PC-3 (cell line): ENCODE data around the gene CCSER1. TPM values are rescaled to one million over a fixed set of nuclear protein-coding genes. Genes with fewer than 3 reads are reported as not detected.
A peak's percentile ranks its signal among the peaks of the same experiment; 100 is the strongest.

Experiments
- ATAC-seq: fragments of 200-7000 bp; cut with Tn5 transposase; 2 replicates; pipeline ENCODE4 v1.9.1; 2020; ENCODE audit warnings: mild to moderate bottlenecking, moderate library complexity
- BruUV-seq: library from RNA; stranded (reverse); fragments of 400-500 nt; replicated peaks from 2 replicates; lab custom pipeline; 2021; lab: Mats Ljungman, UMichigan
- CTCF ChIA-PET: fragments of 300-600 bp; sonication (Branson Sonifier 250); formaldehyde crosslinking; loops from one replicate; lab custom pipeline; 2022; ENCODE audit warnings: antibody characterized with exemption; lab: Charles Lee
- POLR2A ChIA-PET: fragments of 300-600 bp; sonication (Branson Sonifier 250); formaldehyde crosslinking; loops from one replicate; lab custom pipeline; 2022; ENCODE audit warnings: antibody characterized with exemption; ENCODE audit not compliant: unreplicated experiment; lab: Charles Lee
- DNase-seq: peaks from one replicate; pipeline ENCODE4 v3.0.0-alpha.2; 2015
- H2AFZ ChIP-seq: fragments of 300-600 bp; sonication (generic); 2 replicates; pipeline ENCODE4 v1.6.0; 2016; ENCODE audit warnings: antibody characterized with exemption, low read length
- H3F3A ChIP-seq: fragments of 300-600 bp; sonication (generic); one replicate; pipeline ENCODE4 v1.6.0; 2017; ENCODE audit warnings: antibody characterized with exemption, low read length, control low read depth, mild to moderate bottlenecking; ENCODE audit not compliant: unreplicated experiment
- H3K27ac ChIP-seq: fragments of 300-600 bp; sonication (generic); 2 replicates; pipeline ENCODE4 v1.5.1; 2016; ENCODE audit warnings: mild to moderate bottlenecking, low read length
- H3K27me3 ChIP-seq: fragments of 300-600 bp; sonication (generic); 2 replicates; pipeline ENCODE4 v1.6.1; 2016; ENCODE audit warnings: low read length, mixed read lengths
- H3K36me3 ChIP-seq: fragments of 300-600 bp; sonication (generic); 2 replicates; pipeline ENCODE4 v1.6.1; 2016; ENCODE audit warnings: low read depth, mixed run types, low read length, mixed read lengths
- H3K4me1 ChIP-seq: fragments of 300-600 bp; sonication (generic); 2 replicates; pipeline ENCODE4 v1.5.1; 2016; ENCODE audit warnings: low read length; ENCODE audit not compliant: insufficient read depth
- H3K4me2 ChIP-seq: fragments of 300-600 bp; sonication (generic); 2 replicates; pipeline ENCODE4 v1.6.0; 2016; ENCODE audit warnings: low read length
- H3K4me3 ChIP-seq: fragments of 300-600 bp; sonication (generic); 2 replicates; pipeline ENCODE4 v1.5.1; 2016; ENCODE audit warnings: mild to moderate bottlenecking, low read length, mixed read lengths
- H3K79me2 ChIP-seq: fragments of 300-600 bp; sonication (generic); 2 replicates; pipeline ENCODE4 v1.6.1; 2017; ENCODE audit warnings: low read length, mixed read lengths
- H3K9ac ChIP-seq: fragments of 300-600 bp; sonication (generic); 2 replicates; pipeline ENCODE4 v1.6.0; 2016; ENCODE audit warnings: mild to moderate bottlenecking, low read length
- H3K9me2 ChIP-seq: fragments of 300-600 bp; sonication (generic); replicated peaks from 2 replicates; pipeline ENCODE4 v1.6.1; 2016; ENCODE audit warnings: mixed run types, low read length, mixed read lengths
- H3K9me3 ChIP-seq: fragments of 300-600 bp; sonication (generic); 2 replicates; pipeline ENCODE4 v1.6.1; 2016; ENCODE audit warnings: low read length, mixed read lengths
- H4K20me1 ChIP-seq: fragments of 300-600 bp; sonication (generic); 2 replicates; pipeline ENCODE4 v1.6.1; 2016; ENCODE audit warnings: low read length, mixed read lengths
- CTCF ChIP-seq: fragments of 300-600 bp; sonication (generic); conservative IDR thresholded peaks from 2 replicates; pipeline ENCODE4 v1.5.1; 2017; ENCODE audit warnings: antibody characterized with exemption, low read depth, mild to moderate bottlenecking, low read length
- EZH2 ChIP-seq: fragments of 300-600 bp; sonication (generic); IDR thresholded peaks from one replicate; pipeline ENCODE4 v1.6.1; 2017; ENCODE audit warnings: antibody characterized with exemption, mild to moderate bottlenecking, low read length; ENCODE audit not compliant: unreplicated experiment
- EZH2phosphoT487 ChIP-seq: fragments of 300-600 bp; sonication (generic); IDR thresholded peaks from 2 replicates; pipeline ENCODE4 v1.6.1; 2018; ENCODE audit warnings: mild to moderate bottlenecking, antibody characterized with exemption, low read length, borderline replicate concordance
- intact Hi-C: fragments of 100-400 bp; cut with micrococcal nuclease; formaldehyde crosslinking; loops from 2 replicates; pipeline ENCODE4 v1.9.0; 2023
- total RNA-seq: library from RNA; depleted of rRNA; stranded (reverse); fragments of >200 nt; gene quantifications from 2 replicates; pipeline ENCODE4 v1.2.3, GENCODE V29; 2014

The CCSER1 gene
- total RNA-seq, 1 experiment from 2014 or later: 6.0 TPM

- Histone ChIP-seq H3F3A (no peaks in the 10 kb centered on the region), H3K9me3 (peaks cover 15% of the 10 kb centered on the region), H4K20me1 (no peaks in the 10 kb centered on the region), H3K4me2 (no peak overlapping the region), H3K9ac (no peak overlapping the region), H3K4me3 (no peak overlapping the region), H3K9me2 (no peaks in the 10 kb centered on the region), H2AFZ (no peak overlapping the region), H3K27ac (no peak overlapping the region), H3K4me1 (no peaks in the 10 kb centered on the region), H3K36me3 (peaks cover 10% of the 10 kb centered on the region; the same call in 1 of the 2 replicates), H3K27me3 (no peaks in the 10 kb centered on the region), H3K79me2 (no peaks in the 10 kb centered on the region)
- intact Hi-C loops: no loop called here
- no peak for ATAC-seq
- TF ChIP-seq CTCF (no peak), EZH2phosphoT487 (no peak), EZH2 (no peak)
- DNase-seq: peak; percentile 12
- ChIA-PET CTCF (no interaction called here), POLR2A (no interaction called here)
- no TSS peak for BruUV-seq
Measured at GRCh38 chr4:90503677-90504076, 376.5 kb downstream of the CCSER1 start.

GRCh38 chr4:90515191-90515590 is 388.0 kb downstream of the CCSER1 start:
- POLR2A ChIA-PET: no interaction called here
- no peak overlapping the region for H3K9ac ChIP-seq
- CTCF ChIA-PET: no interaction called here

More at GRCh38 chr4:90515191-90515590, 388.0 kb downstream of the CCSER1 start:
- no TSS peak for BruUV-seq
- Histone ChIP-seq H3K27me3 (no peaks in the 10 kb centered on the region), H3K9me2 (no peaks in the 10 kb centered on the region), H3F3A (no peaks in the 10 kb centered on the region), H3K36me3 (no peaks in the 10 kb centered on the region), H3K4me3 (no peak overlapping the region), H3K79me2 (no peaks in the 10 kb centered on the region), H4K20me1 (no peaks in the 10 kb centered on the region), H3K4me1 (no peaks in the 10 kb centered on the region), H3K4me2 (no peak overlapping the region), H2AFZ (no peak overlapping the region), H3K9me3 (no peaks in the 10 kb centered on the region), H3K27ac (no peak overlapping the region)
- no peak for DNase-seq
- intact Hi-C loops: no loop called here
- no peak for ATAC-seq
- no peak for TF ChIP-seq EZH2phosphoT487
- no peak for TF ChIP-seq EZH2
- no peak for TF ChIP-seq CTCF
